A549 treated with AZD9567 at 1 μM for 4 hours (cell line): ENCODE measurements around the gene NAA50. TPM values are rescaled to one million over a fixed set of nuclear protein-coding genes. Genes with fewer than 3 reads are reported as not detected.

Experiments used
- total RNA-seq: library from RNA; stranded (reverse); fragments of 200-300 nt; extraction: Qiagen RNA extraction; gene quantifications from 5 replicates; pipeline ENCODE4 v1.2.3, GENCODE V29; 2022; ENCODE audit not compliant: insufficient read depth

NAA50 gene
- 138 to 186 TPM (median 152 TPM) in 5 replicates for total RNA-seq

DNA sequence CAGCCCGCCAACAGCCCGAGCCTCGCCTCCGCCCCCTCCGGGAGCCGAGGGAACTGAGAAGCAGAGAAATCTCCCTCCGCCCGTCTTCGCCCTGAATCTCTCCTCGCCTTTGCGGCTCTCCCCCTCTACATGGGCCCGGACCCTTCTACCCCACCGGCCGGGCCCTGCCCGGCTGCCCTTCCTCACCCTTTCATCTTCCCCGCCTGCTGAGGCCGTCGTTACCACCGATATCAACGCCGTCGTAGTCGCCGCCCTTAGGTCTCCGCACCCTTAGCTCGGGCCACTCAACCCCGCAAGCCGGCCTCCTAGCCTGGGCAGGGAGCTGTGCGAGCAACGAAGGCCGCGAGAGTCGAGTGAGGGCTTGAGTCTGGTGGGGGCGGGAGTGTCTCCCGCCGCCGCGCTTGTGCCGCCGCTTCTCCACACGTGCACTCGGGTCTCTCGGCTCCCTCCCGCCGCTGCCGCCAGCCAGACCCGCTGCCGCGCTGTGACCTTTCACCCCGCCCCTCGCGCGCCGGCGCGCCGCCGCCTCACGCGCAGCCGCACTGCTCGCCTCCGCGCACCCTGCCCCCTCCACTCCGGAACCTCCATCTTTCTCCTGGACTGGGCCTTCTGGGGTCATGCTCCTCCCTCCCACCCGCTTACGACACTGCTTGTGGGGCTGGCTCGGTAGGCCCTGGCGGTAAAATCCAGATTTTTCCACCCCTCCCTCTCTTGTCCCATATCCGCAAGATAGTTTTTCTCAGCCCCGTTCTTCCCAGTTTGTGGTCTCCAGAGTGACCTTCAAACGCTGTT is at the start of gene NAA50:
Gene NAA50, minus strand, starts transcription at position 494 of the 792 bp plus-strand sequence. Its CDS starts 300 bp downstream, at position 194.

DNA sequence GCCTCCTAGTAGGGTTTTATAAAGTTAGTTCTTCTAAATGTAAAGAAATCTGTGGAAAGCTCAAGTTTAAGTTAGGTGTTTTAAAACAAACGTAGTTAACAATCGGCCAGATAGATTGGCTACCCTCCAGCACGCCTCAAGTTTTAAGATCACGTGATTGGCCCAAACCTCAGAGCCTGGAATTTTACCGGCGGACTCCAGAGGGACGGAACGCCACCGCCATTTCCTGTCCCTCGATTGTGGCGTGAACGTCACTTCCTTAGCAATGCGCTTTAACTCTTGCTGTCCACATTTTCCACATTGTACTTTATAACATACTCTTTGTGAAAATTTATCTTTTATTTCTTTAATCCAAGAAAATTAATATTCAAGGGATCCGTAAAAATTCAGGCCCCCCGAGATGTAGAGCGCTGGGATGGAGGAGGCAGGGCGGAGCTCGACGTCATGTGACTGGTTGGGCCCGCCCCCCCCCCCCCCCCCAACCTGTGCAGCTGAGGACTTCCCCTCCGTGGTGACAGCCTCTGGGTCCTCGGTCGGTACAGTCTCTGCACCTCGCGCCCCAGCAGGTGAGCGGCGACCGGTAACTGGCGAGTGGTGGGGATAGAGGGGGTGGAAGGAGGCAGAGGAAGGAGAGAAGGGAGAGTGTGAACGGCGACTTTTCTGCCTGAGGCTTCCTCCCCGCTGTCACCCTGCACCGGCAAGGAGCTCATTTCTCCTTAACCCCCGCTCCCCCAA is 666 bp upstream of the NAA50 start, which contains the start of gene ATP6V1A:
Gene ATP6V1A, plus strand, starts transcription at position 488 of the 735 bp plus-strand sequence. CDS start 31,719 bp downstream, outside the sequence.

DNA sequence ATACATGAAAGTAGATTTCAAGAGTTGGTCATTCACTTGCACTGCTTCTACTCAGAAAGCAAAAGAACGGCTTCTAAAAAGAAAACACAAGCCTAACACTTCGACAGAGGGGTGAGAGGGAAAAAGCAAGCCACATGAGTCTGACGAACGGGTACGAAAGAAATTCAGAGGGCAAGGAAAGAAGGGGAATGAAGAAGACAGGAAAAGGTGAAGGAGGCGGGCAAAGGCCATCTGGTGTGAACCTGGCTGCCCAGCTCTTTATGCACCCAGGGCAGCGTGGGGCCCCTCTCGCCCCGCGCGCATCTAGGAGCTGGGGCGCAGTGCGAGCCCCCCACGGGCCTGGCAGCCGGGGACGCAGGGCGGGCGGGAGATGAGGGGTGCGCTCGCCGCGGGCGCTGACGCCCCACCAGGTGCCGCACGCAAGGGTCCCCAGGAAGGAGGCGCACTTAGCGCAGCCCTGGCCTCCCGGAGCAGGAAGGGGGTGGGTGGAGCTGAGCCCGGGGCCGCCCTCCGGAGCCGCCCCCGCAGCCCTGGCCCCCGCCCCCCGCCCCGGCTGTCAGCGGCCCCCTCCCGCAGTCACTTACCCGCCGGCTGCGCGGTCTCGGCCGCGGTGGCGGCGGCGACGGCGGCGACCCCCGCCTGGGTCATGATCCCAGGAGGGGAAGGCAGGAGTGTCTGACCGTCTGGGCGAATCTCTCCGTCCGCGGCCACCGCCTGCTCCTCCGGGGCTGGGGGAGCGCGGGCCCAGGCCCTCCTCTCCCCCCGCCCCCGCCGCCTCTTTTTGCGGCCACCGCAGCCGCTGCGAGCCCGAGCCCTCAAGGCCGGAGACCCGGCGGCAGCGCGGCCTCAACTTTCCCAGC is 50.0 kb downstream of the NAA50 start, which contains the start of gene USF3:
Gene USF3, minus strand, starts transcription at position 857 of the 860 bp plus-strand sequence. CDS start 21,764 bp downstream, outside the sequence.

Other genes starting within 250 kb of the NAA50 start
- 5.9 to 15.0 TPM (median 6.8 TPM) in 5 replicates for gene SPICE1, start 231.1 kb downstream of the NAA50 start, total RNA-seq
- 0.44 to 1.5 TPM (median 0.49 TPM) in 5 replicates for gene SIDT1, start 213.7 kb downstream of the NAA50 start, total RNA-seq
- 2.3 to 6.6 TPM (median 2.5 TPM) in 5 replicates for gene USF3, start 49.6 kb downstream of the NAA50 start, total RNA-seq
- 16.4 to 25.6 TPM (median 18.6 TPM) in 5 replicates for gene ATP6V1A, start 786 bp upstream of the NAA50 start, total RNA-seq
- gene GRAMD1C, start 92.5 kb upstream of the NAA50 start, total RNA-seq, result 0.35 to 2.2 TPM (median 0.88 TPM) in 5 replicates
- gene ZDHHC23, start 201.8 kb upstream of the NAA50 start, total RNA-seq, result 3.4 to 4.0 TPM (median 3.5 TPM) in 5 replicates